Measurements from ENCODE around the gene RPS18. TPM values are rescaled to one million over a fixed set of nuclear protein-coding genes. Genes with fewer than 3 reads are reported as not detected.

RPS18 gene
- polyA plus RNA-seq, 1 of the 3 experiments (the other 2 are of a cell fraction) = 12,112 TPM

DNA sequence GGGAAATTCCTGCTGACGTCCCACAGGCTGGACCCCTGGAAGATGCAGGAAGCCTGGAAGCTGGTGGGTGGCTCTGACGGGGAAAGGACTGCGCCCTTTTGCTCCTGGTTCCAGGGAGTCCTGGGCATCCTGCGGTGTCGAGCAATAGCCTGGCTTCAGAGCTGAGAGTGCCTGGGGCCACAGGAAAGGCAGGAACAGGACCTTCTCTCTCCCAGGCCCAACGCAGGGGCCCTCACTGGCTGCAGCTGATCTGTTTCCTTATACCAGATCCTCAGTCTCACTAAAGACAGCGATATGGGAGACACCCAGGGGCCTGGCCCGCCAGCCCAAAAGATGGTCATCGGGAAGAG, 6.5 kb downstream of the RPS18 start:
- Histone ChIP-seq H3K79me2 (ENCODE audit: insufficient read depth) (peaks cover 29% of the 10 kb centered on the region), H3K9me3 (no peaks in the 10 kb centered on the region), H3K4me1 (ENCODE audit: control insufficient read depth in 1 of 2, insufficient read depth in 2 of 2, low read depth in 1 of 2, low read length in 1 of 2) (peaks cover 30 to 34% of the 10 kb centered on the region in 2 experiments; a peak in 3 of 4 replicates), H3F3A (replicated peaks; ENCODE audit: insufficient read depth) (peaks cover 69% of the 10 kb centered on the region), H3K36me3 (replicated peaks in 1 of 2; ENCODE audit: control insufficient read depth in 1 of 2, insufficient read depth in 2 of 2, low read length in 1 of 2) (peaks cover 36 to 63% of the 10 kb centered on the region in 2 experiments), H3K4me2 (no peak overlapping the region), H3K27ac (ENCODE audit: low read depth in 2 of 2, low read length in 1 of 2) (peak overlapping the region; percentile 4 to 67; a peak in 2 of 4 replicates), H2AFZ (ENCODE audit: low read depth) (no peak overlapping the region), H3K9me2 (no peaks in the 10 kb centered on the region), H3K9ac (no peak overlapping the region), H3K4me3 (ENCODE audit: low read depth in 2 of 2, low read length in 1 of 2) (no peak overlapping the region), H3K27me3 (ENCODE audit: insufficient read depth) (no peaks in the 10 kb centered on the region), H4K20me1 (ENCODE audit: insufficient read depth) (peaks cover 36% of the 10 kb centered on the region)
- DNase-seq = no peak
- WGBS (ENCODE audit: low lambda C conversion rate) = 88% methylated on average over 9 of the region's 9 CpGs
- TF ChIP-seq, protein P1, sequence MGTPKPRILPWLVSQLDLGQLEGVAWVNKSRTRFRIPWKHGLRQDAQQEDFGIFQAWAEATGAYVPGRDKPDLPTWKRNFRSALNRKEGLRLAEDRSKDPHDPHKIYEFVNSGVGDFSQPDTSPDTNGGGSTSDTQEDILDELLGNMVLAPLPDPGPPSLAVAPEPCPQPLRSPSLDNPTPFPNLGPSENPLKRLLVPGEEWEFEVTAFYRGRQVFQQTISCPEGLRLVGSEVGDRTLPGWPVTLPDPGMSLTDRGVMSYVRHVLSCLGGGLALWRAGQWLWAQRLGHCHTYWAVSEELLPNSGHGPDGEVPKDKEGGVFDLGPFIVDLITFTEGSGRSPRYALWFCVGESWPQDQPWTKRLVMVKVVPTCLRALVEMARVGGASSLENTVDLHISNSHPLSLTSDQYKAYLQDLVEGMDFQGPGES (IDR thresholded peaks at IDR 0.05; ENCODE audit: low read depth, low read length) = no peak
- no peak for TF ChIP-seq EP300 (IDR thresholded peaks at IDR 0.05; ENCODE audit: borderline replicate concordance in 1 of 2, low read depth in 1 of 2, low read length in 1 of 2)
- no peak for TF ChIP-seq MEF2A (IDR thresholded peaks at IDR 0.05; ENCODE audit: borderline replicate concordance, low read depth)
- no peak for TF ChIP-seq CHD2 (IDR thresholded peaks at IDR 0.05; ENCODE audit: low read length, partially characterized antibody)
- TF ChIP-seq TEAD4 (IDR thresholded peaks at IDR 0.05; ENCODE audit: borderline replicate concordance, insufficient read depth) = no peak
- no peak for TF ChIP-seq EZH2phosphoT487 (IDR thresholded peaks at IDR 0.05; ENCODE audit: borderline replicate concordance, low read depth)
- POLR2A ChIA-PET = interaction anchor here (2.0 to 2.9 kb wide), 5 partner anchors 11 to 40 kb away, joined by 6 to 58 read pairs (median 15); partner anchors contain the start of genes PFDN6, RGL2, WDR46 and ZBTB22
- CTCF ChIA-PET = interaction anchor here (1.1 to 4.9 kb wide), 7 partner anchors 12 to 129 kb away, joined by 3 to 49 read pairs (median 13); partner anchors contain the start of genes PFDN6, RGL2 and WDR46

DNA sequence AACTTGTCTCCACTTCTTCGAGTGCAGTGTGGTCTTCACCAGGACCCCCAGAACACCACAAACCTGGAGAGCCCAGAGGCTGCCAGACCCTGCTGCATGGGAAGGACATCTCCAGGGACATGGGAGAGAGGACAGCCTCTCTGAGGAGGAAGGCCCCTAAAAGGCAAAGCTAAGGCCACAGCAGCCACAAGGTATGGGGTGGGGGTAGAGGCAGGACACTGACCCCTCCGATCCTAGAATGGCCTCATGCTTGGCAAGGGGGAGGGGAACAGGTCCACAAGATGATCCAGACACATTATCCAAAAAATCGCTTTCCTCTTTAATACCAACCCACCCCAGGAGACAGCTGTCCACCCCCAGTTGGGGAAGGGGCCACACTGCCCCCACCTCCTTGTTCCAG, 6.9 kb downstream of the RPS18 start:
- POLR2A ChIA-PET = interaction anchor here (1.3 to 2.6 kb wide), 5 partner anchors 11 to 39 kb away, joined by 4 to 58 read pairs (median 8); partner anchors contain the start of genes PFDN6, WDR46 and ZBTB22
- no peaks in the 10 kb centered on the region for H3K27me3 ChIP-seq (ENCODE audit: insufficient read depth)
- 87% methylated on average over 3 of the region's 3 CpGs for WGBS (ENCODE audit: low lambda C conversion rate)

GRCh38 chr6:33279257-33279695, 7.4 kb downstream of the RPS18 start:
- Histone ChIP-seq H2AFZ (ENCODE audit: low read depth) (no peak overlapping the region), H3K36me3 (replicated peaks in 1 of 2; ENCODE audit: control insufficient read depth in 1 of 2, insufficient read depth in 2 of 2, low read length in 1 of 2) (peaks cover 27 to 58% of the 10 kb centered on the region in 2 experiments)
- POLR2A ChIA-PET = interaction anchor here (1.3 to 2.6 kb wide), 2 partner anchors 10 to 33 kb away, joined by 4 to 58 read pairs; partner anchors contain the start of genes PFDN6 and WDR46
- no peak for TF ChIP-seq MXI1 (IDR thresholded peaks at IDR 0.05; ENCODE audit: low read depth, low read length)
- TF ChIP-seq USF1 (IDR thresholded peaks at IDR 0.05; ENCODE audit: borderline replicate concordance, low read depth) = no peak
- TF ChIP-seq ELF1 (IDR thresholded peaks at IDR 0.05) = no peak
- TF ChIP-seq TAF1 (IDR thresholded peaks at IDR 0.05; ENCODE audit: borderline replicate concordance, low read depth, low read length) = no peak
- TF ChIP-seq, protein P2, sequence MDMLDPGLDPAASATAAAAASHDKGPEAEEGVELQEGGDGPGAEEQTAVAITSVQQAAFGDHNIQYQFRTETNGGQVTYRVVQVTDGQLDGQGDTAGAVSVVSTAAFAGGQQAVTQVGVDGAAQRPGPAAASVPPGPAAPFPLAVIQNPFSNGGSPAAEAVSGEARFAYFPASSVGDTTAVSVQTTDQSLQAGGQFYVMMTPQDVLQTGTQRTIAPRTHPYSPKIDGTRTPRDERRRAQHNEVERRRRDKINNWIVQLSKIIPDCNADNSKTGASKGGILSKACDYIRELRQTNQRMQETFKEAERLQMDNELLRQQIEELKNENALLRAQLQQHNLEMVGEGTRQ (IDR thresholded peaks at IDR 0.05; ENCODE audit: borderline replicate concordance, low read depth, low read length) = no peak
- no peak for TF ChIP-seq RXRA (IDR thresholded peaks at IDR 0.05; ENCODE audit: borderline replicate concordance, low read depth)

More for the DNA sequence above, 6.9 kb downstream of the RPS18 start:
- no peaks in the 10 kb centered on the region for H3K9me3 ChIP-seq
- H3K4me3 ChIP-seq (ENCODE audit: low read depth in 2 of 2, low read length in 1 of 2) = no peak overlapping the region
- TF ChIP-seq RFX5 (IDR thresholded peaks at IDR 0.05; ENCODE audit: low read length) = no peak
- peaks cover 65% of the 10 kb centered on the region for H3F3A ChIP-seq (replicated peaks; ENCODE audit: insufficient read depth)
- H3K79me2 ChIP-seq (ENCODE audit: insufficient read depth) = peaks cover 28% of the 10 kb centered on the region
- H3K27ac ChIP-seq (ENCODE audit: low read depth in 2 of 2, low read length in 1 of 2) = 0 out of 4 replicates have a peak overlapping the region, but pooled peaks of 1 of the 2 experiments have one; percentile 4
- H4K20me1 ChIP-seq (ENCODE audit: insufficient read depth) = peaks cover 31% of the 10 kb centered on the region
- CTCF ChIA-PET = interaction anchor here (1.2 to 4.9 kb wide), 6 partner anchors 11 to 128 kb away, joined by 3 to 49 read pairs (median 16); partner anchors contain the start of genes PFDN6, RGL2 and WDR46
- H3K9ac ChIP-seq = no peak overlapping the region
- H3K4me2 ChIP-seq = no peak overlapping the region
- no peaks in the 10 kb centered on the region for H3K9me2 ChIP-seq
- H3K4me1 ChIP-seq (ENCODE audit: control insufficient read depth in 1 of 2, insufficient read depth in 2 of 2, low read depth in 1 of 2, low read length in 1 of 2) = peaks cover 25 to 33% of the 10 kb centered on the region in 2 experiments; a peak in 3 of 4 replicates
- no peak overlapping the region for H2AFZ ChIP-seq (ENCODE audit: low read depth)
- DNase-seq = no peak
- H3K36me3 ChIP-seq (replicated peaks in 1 of 2; ENCODE audit: control insufficient read depth in 1 of 2, insufficient read depth in 2 of 2, low read length in 1 of 2) = peaks cover 32 to 59% of the 10 kb centered on the region in 2 experiments

More at GRCh38 chr6:33279257-33279695, 7.4 kb downstream of the RPS18 start:
- H3K4me3 ChIP-seq (ENCODE audit: low read depth in 2 of 2, low read length in 1 of 2) = no peak overlapping the region
- peaks cover 27% of the 10 kb centered on the region for H4K20me1 ChIP-seq (ENCODE audit: insufficient read depth)
- H3K27me3 ChIP-seq (ENCODE audit: insufficient read depth) = no peaks in the 10 kb centered on the region
- 0 out of 4 replicates have a peak overlapping the region, but pooled peaks of 1 of the 2 experiments have one; percentile 2 for H3K27ac ChIP-seq (ENCODE audit: low read depth in 2 of 2, low read length in 1 of 2)
- peaks cover 21 to 28% of the 10 kb centered on the region in 2 experiments; a peak in 3 of 4 replicates for H3K4me1 ChIP-seq (ENCODE audit: control insufficient read depth in 1 of 2, insufficient read depth in 2 of 2, low read depth in 1 of 2, low read length in 1 of 2)
- no peak for DNase-seq
- no peaks in the 10 kb centered on the region for H3K9me3 ChIP-seq
- no peak overlapping the region for H3K9ac ChIP-seq
- no peak overlapping the region for H3K4me2 ChIP-seq
- peaks cover 61% of the 10 kb centered on the region for H3F3A ChIP-seq (replicated peaks; ENCODE audit: insufficient read depth)
- CTCF ChIA-PET = interaction anchor here (0.9 to 4.9 kb wide), 6 partner anchors 11 to 128 kb away, joined by 3 to 49 read pairs (median 16); partner anchors contain the start of genes PFDN6, RGL2 and WDR46
- WGBS (ENCODE audit: low lambda C conversion rate) = 20% methylated on average over 1 of the region's 13 CpGs
- peaks cover 24% of the 10 kb centered on the region for H3K79me2 ChIP-seq (ENCODE audit: insufficient read depth)
- no peaks in the 10 kb centered on the region for H3K9me2 ChIP-seq
